BE2C (cell line): ENCODE data around the gene MORN5.

Experiments used
- DNase-seq: peaks from one replicate; pipeline ENCODE4 v3.0.0-alpha.2; 2020
- H3K27me3 ChIP-seq: fragments of 250-450 bp; sonication (Bioruptor Pico); 2 replicates; pipeline ENCODE4 v1.5.1; 2020; ENCODE audit warnings: mild to moderate bottlenecking
- H3K36me3 ChIP-seq: fragments of 250-450 bp; sonication (Bioruptor Pico); 2 replicates; pipeline ENCODE4 v1.5.1; 2020; ENCODE audit warnings: mild to moderate bottlenecking
- H3K4me1 ChIP-seq: fragments of 250-450 bp; sonication (Bioruptor Pico); 2 replicates; pipeline ENCODE4 v1.5.1; 2020
- H3K4me3 ChIP-seq: 2 replicates; pipeline ENCODE4 v1.5.1; 2011; ENCODE audit warnings: low read depth, low read length
- H3K9me3 ChIP-seq: fragments of 250-450 bp; sonication (Bioruptor Pico); 2 replicates; pipeline ENCODE4 v1.5.1; 2020
- CTCF ChIP-seq: IDR thresholded peaks from 2 replicates; pipeline ENCODE4 v1.5.1; 2012; ENCODE audit warnings: mild to moderate bottlenecking, low read depth, low read length

The MORN5 gene

GRCh38 chr9:122232796-122233306 lies 73.1 kb downstream of the MORN5 start:
- Histone ChIP-seq H3K4me1 (no peaks in the 10 kb centered on the region), H3K36me3 (no peaks in the 10 kb centered on the region), H3K27me3 (peaks cover 61% of the 10 kb centered on the region), H3K9me3 (no peaks in the 10 kb centered on the region; the same call in 1 of the 2 replicates), H3K4me3 (no peak overlapping the region)
- TF ChIP-seq CTCF = no peak
- no peak for DNase-seq

GRCh38 chr9:122234022-122234748 lies 74.5 kb downstream of the MORN5 start:
- peaks cover 49% of the 10 kb centered on the region for H3K27me3 ChIP-seq
- no peaks in the 10 kb centered on the region for H3K36me3 ChIP-seq
- H3K4me1 ChIP-seq = no peaks in the 10 kb centered on the region
- H3K9me3 ChIP-seq = no peaks in the 10 kb centered on the region; the same call in 1 of the 2 replicates
- DNase-seq = no peak
- no peak overlapping the region for H3K4me3 ChIP-seq
- no peak for TF ChIP-seq CTCF

GRCh38 chr9:122236681-122237080 lies 77.0 kb downstream of the MORN5 start:
- Histone ChIP-seq H3K9me3 (no peaks in the 10 kb centered on the region), H3K4me1 (no peaks in the 10 kb centered on the region), H3K27me3 (peaks cover 24% of the 10 kb centered on the region), H3K36me3 (peaks cover 23% of the 10 kb centered on the region), H3K4me3 (no peak overlapping the region)
- no peak for DNase-seq
- TF ChIP-seq CTCF = no peak

GRCh38 chr9:122239722-122240121 lies 80.0 kb downstream of the MORN5 start:
- no peak for DNase-seq
- H3K9me3 ChIP-seq = no peaks in the 10 kb centered on the region
- peaks cover 48% of the 10 kb centered on the region for H3K36me3 ChIP-seq
- no peaks in the 10 kb centered on the region for H3K4me1 ChIP-seq
- no peak overlapping the region for H3K4me3 ChIP-seq
- TF ChIP-seq CTCF = no peak
- H3K27me3 ChIP-seq = peaks cover under 1% of the 10 kb centered on the region; the same call in 1 of the 2 replicates

- 0 out of 2 replicates have a peak, but pooled peaks cover 2% of the 10 kb centered on the region for H3K9me3 ChIP-seq
- H3K27me3 ChIP-seq = no peaks in the 10 kb centered on the region
- no peak for TF ChIP-seq CTCF
- no peak for DNase-seq
- H3K4me1 ChIP-seq = no peaks in the 10 kb centered on the region
- no peak overlapping the region for H3K4me3 ChIP-seq
- H3K36me3 ChIP-seq = peaks cover 84% of the 10 kb centered on the region
Measured at GRCh38 chr9:122244349-122244748, 84.6 kb downstream of the MORN5 start.

GRCh38 chr9:122246666-122247065 lies 87.0 kb downstream of the MORN5 start:
- TF ChIP-seq CTCF = no peak
- Histone ChIP-seq H3K9me3 (0 out of 2 replicates have a peak, but pooled peaks cover 2% of the 10 kb centered on the region), H3K36me3 (peaks cover 81% of the 10 kb centered on the region), H3K27me3 (no peaks in the 10 kb centered on the region), H3K4me1 (no peaks in the 10 kb centered on the region), H3K4me3 (no peak overlapping the region)
- no peak for DNase-seq
